ENCODE data around the gene FSTL5. TPM values are rescaled to one million over a fixed set of nuclear protein-coding genes. Genes with fewer than 3 reads are reported as not detected.

Gene FSTL5
- total and polyA plus RNA-seq, 2 experiments from 2014 or later = 0.06 to 0.49 TPM

DNA sequence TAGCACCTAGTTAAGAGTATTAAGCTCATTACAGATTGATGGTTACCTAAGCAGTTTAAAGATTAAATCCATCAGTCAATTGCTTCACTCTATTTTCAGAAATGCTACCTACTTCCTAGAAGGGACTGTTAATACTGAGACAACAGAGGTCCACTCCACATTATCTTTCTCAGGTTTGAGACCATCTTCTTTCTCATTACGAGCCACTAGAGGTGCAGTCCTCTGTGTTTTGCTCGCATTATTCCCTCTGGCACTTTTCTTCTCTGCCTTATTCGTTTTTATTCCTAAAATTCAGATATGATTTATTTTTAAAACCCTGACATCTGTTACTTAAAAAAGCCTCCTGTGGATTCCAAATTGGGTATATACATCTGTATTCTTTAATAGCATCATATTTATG, 459.1 kb downstream of the FSTL5 start:
- Histone ChIP-seq H3K27me3 (ENCODE audit: insufficient read depth) (no peaks in the 10 kb centered on the region), H3K36me3 (ENCODE audit: insufficient read depth) (no peaks in the 10 kb centered on the region), H2AFZ (no peak overlapping the region), H3K27ac (ENCODE audit: low read depth) (no peak overlapping the region), H4K20me1 (replicated peaks; ENCODE audit: insufficient read depth) (no peaks in the 10 kb centered on the region), H3F3A (replicated peaks; ENCODE audit: low read depth) (no peaks in the 10 kb centered on the region), H3K4me2 (no peak overlapping the region), H3K79me2 (replicated peaks; ENCODE audit: insufficient read depth) (no peaks in the 10 kb centered on the region), H3K9me2 (ENCODE audit: insufficient read depth) (peaks cover 3% of the 10 kb centered on the region; the same call in 1 of the 2 replicates), H3K4me3 (no peak overlapping the region), H3K4me1 (ENCODE audit: insufficient read depth) (no peaks in the 10 kb centered on the region)
- Mint-ChIP-seq H3K27me3 (ENCODE audit: insufficient read depth, low read depth, poor library complexity) (no peaks in the 10 kb centered on the region), H3K4me3 (no peak overlapping the region), H3K4me1 (no peaks in the 10 kb centered on the region), H3K36me3 (ENCODE audit: low read depth) (no peaks in the 10 kb centered on the region), H3K9me3 (no peaks in the 10 kb centered on the region), H3K27ac (no peak overlapping the region)
- DNase-seq (ENCODE audit: low spot score) (peak; percentile 8), ATAC-seq (no peak)
- TF ChIP-seq JUNB (IDR thresholded peaks at IDR 0.05; ENCODE audit: unreplicated experiment) (no peak), STAT1 (IDR thresholded peaks at IDR 0.05; ENCODE audit: unreplicated experiment) (no peak)
- TF ChIP-seq, protein P1, sequence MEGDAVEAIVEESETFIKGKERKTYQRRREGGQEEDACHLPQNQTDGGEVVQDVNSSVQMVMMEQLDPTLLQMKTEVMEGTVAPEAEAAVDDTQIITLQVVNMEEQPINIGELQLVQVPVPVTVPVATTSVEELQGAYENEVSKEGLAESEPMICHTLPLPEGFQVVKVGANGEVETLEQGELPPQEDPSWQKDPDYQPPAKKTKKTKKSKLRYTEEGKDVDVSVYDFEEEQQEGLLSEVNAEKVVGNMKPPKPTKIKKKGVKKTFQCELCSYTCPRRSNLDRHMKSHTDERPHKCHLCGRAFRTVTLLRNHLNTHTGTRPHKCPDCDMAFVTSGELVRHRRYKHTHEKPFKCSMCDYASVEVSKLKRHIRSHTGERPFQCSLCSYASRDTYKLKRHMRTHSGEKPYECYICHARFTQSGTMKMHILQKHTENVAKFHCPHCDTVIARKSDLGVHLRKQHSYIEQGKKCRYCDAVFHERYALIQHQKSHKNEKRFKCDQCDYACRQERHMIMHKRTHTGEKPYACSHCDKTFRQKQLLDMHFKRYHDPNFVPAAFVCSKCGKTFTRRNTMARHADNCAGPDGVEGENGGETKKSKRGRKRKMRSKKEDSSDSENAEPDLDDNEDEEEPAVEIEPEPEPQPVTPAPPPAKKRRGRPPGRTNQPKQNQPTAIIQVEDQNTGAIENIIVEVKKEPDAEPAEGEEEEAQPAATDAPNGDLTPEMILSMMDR (conservative IDR thresholded peaks at IDR 0.05; ENCODE audit: low read depth in 2 of 2) = peak in 1 of 2 experiments; percentile 21; a peak in 3 of 4 replicates

DNA sequence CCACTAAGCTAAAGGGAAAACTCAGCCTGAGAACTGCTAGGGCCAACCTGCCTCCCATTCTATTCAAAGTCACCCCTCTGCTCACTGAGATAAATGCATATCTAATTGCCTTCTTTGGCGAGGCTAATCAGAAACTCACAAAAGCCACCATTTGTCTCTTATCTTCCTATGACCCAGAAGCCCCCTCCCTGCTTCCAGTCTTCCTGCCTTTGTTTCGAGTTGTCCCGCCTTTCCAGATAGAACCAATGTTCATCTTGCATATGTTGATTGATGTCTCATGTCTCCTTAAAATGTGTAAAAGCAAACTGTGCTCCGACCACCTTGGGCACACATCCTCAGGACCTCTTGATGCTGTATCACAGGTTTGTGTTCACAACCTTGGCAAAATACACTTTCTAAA, 459.8 kb downstream of the FSTL5 start:
- no peaks in the 10 kb centered on the region for H3K79me2 ChIP-seq (replicated peaks; ENCODE audit: insufficient read depth)
- peaks cover 3% of the 10 kb centered on the region; the same call in 1 of the 2 replicates for H3K9me2 ChIP-seq (ENCODE audit: insufficient read depth)
- ATAC-seq (no peak), DNase-seq (ENCODE audit: low spot score) (no peak)
- Mint-ChIP-seq H3K9me3 (no peaks in the 10 kb centered on the region), H3K27me3 (ENCODE audit: insufficient read depth, low read depth, poor library complexity) (no peaks in the 10 kb centered on the region), H3K4me1 (no peaks in the 10 kb centered on the region), H3K36me3 (ENCODE audit: low read depth) (no peaks in the 10 kb centered on the region), H3K27ac (no peak overlapping the region), H3K4me3 (no peak overlapping the region)
- no peaks in the 10 kb centered on the region for H3K36me3 ChIP-seq (ENCODE audit: insufficient read depth)
- no peak overlapping the region for H3K27ac ChIP-seq (ENCODE audit: low read depth)
- no peaks in the 10 kb centered on the region for H3F3A ChIP-seq (replicated peaks; ENCODE audit: low read depth)
- H3K4me2 ChIP-seq = no peak overlapping the region
- no peaks in the 10 kb centered on the region for H4K20me1 ChIP-seq (replicated peaks; ENCODE audit: insufficient read depth)
- H3K4me1 ChIP-seq (ENCODE audit: insufficient read depth) = no peaks in the 10 kb centered on the region
- no peaks in the 10 kb centered on the region for H3K27me3 ChIP-seq (ENCODE audit: insufficient read depth)
- no peak overlapping the region for H3K4me3 ChIP-seq
- no peak overlapping the region for H2AFZ ChIP-seq
- TF ChIP-seq EZH2 (IDR thresholded peaks at IDR 0.05; ENCODE audit: low read depth, unreplicated experiment) = no peak
- TF ChIP-seq NANOG (IDR thresholded peaks at IDR 0.05; ENCODE audit: borderline replicate concordance) = no peak
- TF ChIP-seq ZNF114 (CRISPR knock-in tag; IDR thresholded peaks at IDR 0.05) = no peak
- TF ChIP-seq, protein P2, sequence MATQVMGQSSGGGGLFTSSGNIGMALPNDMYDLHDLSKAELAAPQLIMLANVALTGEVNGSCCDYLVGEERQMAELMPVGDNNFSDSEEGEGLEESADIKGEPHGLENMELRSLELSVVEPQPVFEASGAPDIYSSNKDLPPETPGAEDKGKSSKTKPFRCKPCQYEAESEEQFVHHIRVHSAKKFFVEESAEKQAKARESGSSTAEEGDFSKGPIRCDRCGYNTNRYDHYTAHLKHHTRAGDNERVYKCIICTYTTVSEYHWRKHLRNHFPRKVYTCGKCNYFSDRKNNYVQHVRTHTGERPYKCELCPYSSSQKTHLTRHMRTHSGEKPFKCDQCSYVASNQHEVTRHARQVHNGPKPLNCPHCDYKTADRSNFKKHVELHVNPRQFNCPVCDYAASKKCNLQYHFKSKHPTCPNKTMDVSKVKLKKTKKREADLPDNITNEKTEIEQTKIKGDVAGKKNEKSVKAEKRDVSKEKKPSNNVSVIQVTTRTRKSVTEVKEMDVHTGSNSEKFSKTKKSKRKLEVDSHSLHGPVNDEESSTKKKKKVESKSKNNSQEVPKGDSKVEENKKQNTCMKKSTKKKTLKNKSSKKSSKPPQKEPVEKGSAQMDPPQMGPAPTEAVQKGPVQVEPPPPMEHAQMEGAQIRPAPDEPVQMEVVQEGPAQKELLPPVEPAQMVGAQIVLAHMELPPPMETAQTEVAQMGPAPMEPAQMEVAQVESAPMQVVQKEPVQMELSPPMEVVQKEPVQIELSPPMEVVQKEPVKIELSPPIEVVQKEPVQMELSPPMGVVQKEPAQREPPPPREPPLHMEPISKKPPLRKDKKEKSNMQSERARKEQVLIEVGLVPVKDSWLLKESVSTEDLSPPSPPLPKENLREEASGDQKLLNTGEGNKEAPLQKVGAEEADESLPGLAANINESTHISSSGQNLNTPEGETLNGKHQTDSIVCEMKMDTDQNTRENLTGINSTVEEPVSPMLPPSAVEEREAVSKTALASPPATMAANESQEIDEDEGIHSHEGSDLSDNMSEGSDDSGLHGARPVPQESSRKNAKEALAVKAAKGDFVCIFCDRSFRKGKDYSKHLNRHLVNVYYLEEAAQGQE (IDR thresholded peaks at IDR 0.05; ENCODE audit: unreplicated experiment) = no peak
- TF ChIP-seq CREB1 (CRISPR knock-in tag; IDR thresholded peaks at IDR 0.05; ENCODE audit: low read depth) = no peak
- no peak for TF ChIP-seq JUNB (IDR thresholded peaks at IDR 0.05; ENCODE audit: unreplicated experiment)
- TF ChIP-seq, protein P1 (conservative IDR thresholded peaks at IDR 0.05; ENCODE audit: low read depth in 2 of 2) = no peak
- TF ChIP-seq POLR2AphosphoS5 (IDR thresholded peaks at IDR 0.05; ENCODE audit: low read depth) = no peak
- TF ChIP-seq ZNF331 (CRISPR knock-in tag; IDR thresholded peaks at IDR 0.05; ENCODE audit: low read depth) = no peak
- TF ChIP-seq, protein P3, sequence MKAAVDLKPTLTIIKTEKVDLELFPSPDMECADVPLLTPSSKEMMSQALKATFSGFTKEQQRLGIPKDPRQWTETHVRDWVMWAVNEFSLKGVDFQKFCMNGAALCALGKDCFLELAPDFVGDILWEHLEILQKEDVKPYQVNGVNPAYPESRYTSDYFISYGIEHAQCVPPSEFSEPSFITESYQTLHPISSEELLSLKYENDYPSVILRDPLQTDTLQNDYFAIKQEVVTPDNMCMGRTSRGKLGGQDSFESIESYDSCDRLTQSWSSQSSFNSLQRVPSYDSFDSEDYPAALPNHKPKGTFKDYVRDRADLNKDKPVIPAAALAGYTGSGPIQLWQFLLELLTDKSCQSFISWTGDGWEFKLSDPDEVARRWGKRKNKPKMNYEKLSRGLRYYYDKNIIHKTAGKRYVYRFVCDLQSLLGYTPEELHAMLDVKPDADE (IDR thresholded peaks at IDR 0.05) = no peak
